A673 (cell line): ENCODE results near the gene EIF4E2. TPM values are rescaled to one million over a fixed set of nuclear protein-coding genes. Genes with fewer than 3 reads are reported as not detected.
"Not testable (repeated sequence)": the region's sequence is repeated elsewhere in the genome, so short reads cannot be mapped to it uniquely, and the experiment has no call there.

Source experiments
- BruUV-seq: library from RNA; stranded (reverse); fragments of 400-500 nt; replicated peaks from 2 replicates; lab custom pipeline; 2021; lab: Mats Ljungman, UMichigan
- CTCF ChIA-PET: fragments of 300-600 bp; sonication (Branson Sonifier 250); formaldehyde crosslinking; loops from one replicate; lab custom pipeline; 2022; ENCODE audit warnings: antibody characterized with exemption; lab: Charles Lee
- POLR2A ChIA-PET: fragments of 300-600 bp; sonication (Branson Sonifier 250); formaldehyde crosslinking; loops from one replicate; lab custom pipeline; 2022; ENCODE audit warnings: antibody characterized with exemption; ENCODE audit not compliant: low non-redundant PET; lab: Charles Lee
- DNase-seq: peaks from one replicate; pipeline ENCODE4 v3.0.0-alpha.2; 2015; ENCODE audit warnings: low spot score
- H3K27ac ChIP-seq: fragments of 200-600 bp; sonication (generic); 2 replicates; pipeline ENCODE4 v1.5.1; 2016; ENCODE audit warnings: mixed run types, low read depth, mild to moderate bottlenecking, mixed read lengths, antibody characterized with exemption, low read length; ENCODE audit not compliant: poor library complexity, severe bottlenecking
- H3K27me3 ChIP-seq: fragments of 200-600 bp; sonication (generic); replicated peaks from 2 replicates; pipeline ENCODE4 v1.6.1; 2017; ENCODE audit warnings: mixed run types, low read depth, mild to moderate bottlenecking, mixed read lengths, antibody characterized with exemption, low read length; ENCODE audit not compliant: insufficient read depth, poor library complexity
- H3K36me3 ChIP-seq: fragments of 200-600 bp; sonication (generic); 2 replicates; pipeline ENCODE4 v1.6.1; 2016; ENCODE audit warnings: mixed run types, mild to moderate bottlenecking, mixed read lengths, antibody characterized with exemption, low read length; ENCODE audit not compliant: insufficient read depth, poor library complexity, severe bottlenecking
- H3K4me1 ChIP-seq: fragments of 200-600 bp; sonication (generic); 2 replicates; pipeline ENCODE4 v1.6.1; 2017; ENCODE audit warnings: mixed run types, mild to moderate bottlenecking, mixed read lengths, antibody characterized with exemption, low read length; ENCODE audit not compliant: insufficient read depth, poor library complexity, severe bottlenecking
- H3K4me3 ChIP-seq: fragments of 200-600 bp; sonication (generic); 2 replicates; pipeline ENCODE4 v1.5.1; 2016; ENCODE audit warnings: low read depth, mixed run types, mild to moderate bottlenecking, mixed read lengths, low read length; ENCODE audit not compliant: poor library complexity, severe bottlenecking
- H3K9me3 ChIP-seq: fragments of 200-600 bp; sonication (generic); 2 replicates; pipeline ENCODE4 v1.6.1; 2016; ENCODE audit warnings: mixed run types, low read depth, mild to moderate bottlenecking, mixed read lengths, antibody characterized with exemption, low read length; ENCODE audit not compliant: poor library complexity, severe bottlenecking
- CTCF ChIP-seq: fragments of 300-800, 200-600 bp; sonication (generic); conservative IDR thresholded peaks from 2 replicates; pipeline ENCODE4 v1.5.1; 2017; ENCODE audit warnings: low read depth, mild to moderate bottlenecking, antibody characterized with exemption, low read length, moderate library complexity, mixed read lengths
- EZH2 ChIP-seq: fragments of 200-600 bp; sonication (generic); IDR thresholded peaks from 2 replicates; pipeline ENCODE4 v1.6.1; 2017; ENCODE audit warnings: borderline replicate concordance, low read depth, mild to moderate bottlenecking, mixed read lengths, antibody characterized with exemption, low read length; ENCODE audit not compliant: poor library complexity, severe bottlenecking
- intact Hi-C: fragments of 100-400 bp; cut with micrococcal nuclease; formaldehyde crosslinking; loops from one replicate; pipeline ENCODE4 v1.10.0; 2022; ENCODE audit not compliant: unreplicated experiment
- total RNA-seq: library from RNA; stranded (reverse); gene quantifications from 2 replicates; pipeline ENCODE4 v1.2.3, GENCODE V29; 2021

The EIF4E2 gene
- total RNA-seq, 1 experiment from 2014 or later: 60.8 TPM

DNA sequence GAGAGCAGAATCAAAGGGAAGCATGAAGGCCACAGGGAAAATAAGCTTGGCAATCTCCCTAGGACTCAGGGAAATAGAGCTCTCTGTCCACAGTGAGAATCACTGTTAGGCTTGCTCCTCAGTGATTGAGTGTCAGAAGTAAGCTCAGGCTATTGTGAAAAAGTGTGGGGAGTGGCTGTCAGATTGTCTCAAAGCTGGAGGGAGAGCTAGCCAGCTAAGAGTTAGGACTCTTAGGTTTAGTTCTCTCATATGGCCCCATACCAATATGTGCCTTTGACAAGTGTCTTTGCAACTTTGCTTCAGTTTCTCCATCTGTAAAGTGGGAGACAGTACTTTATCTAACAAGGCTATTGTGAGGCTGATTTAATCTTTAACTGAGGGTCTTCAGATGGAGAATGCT, 17.2 kb downstream of the EIF4E2 start:
- H3K27me3 ChIP-seq: no peaks in the 10 kb centered on the region
- H3K27ac ChIP-seq: no peak overlapping the region
- POLR2A ChIA-PET: no interaction called here
- H3K4me1 ChIP-seq: no peaks in the 10 kb centered on the region
- CTCF ChIA-PET: no interaction called here
- intact Hi-C loops: no loop called here
- peaks cover 59% of the 10 kb centered on the region for H3K36me3 ChIP-seq
- H3K9me3 ChIP-seq: no peaks in the 10 kb centered on the region
- no peak overlapping the region for H3K4me3 ChIP-seq
- DNase-seq: no peak
- TF ChIP-seq CTCF (no peak), EZH2 (no peak)
- BruUV-seq: no TSS peak

DNA sequence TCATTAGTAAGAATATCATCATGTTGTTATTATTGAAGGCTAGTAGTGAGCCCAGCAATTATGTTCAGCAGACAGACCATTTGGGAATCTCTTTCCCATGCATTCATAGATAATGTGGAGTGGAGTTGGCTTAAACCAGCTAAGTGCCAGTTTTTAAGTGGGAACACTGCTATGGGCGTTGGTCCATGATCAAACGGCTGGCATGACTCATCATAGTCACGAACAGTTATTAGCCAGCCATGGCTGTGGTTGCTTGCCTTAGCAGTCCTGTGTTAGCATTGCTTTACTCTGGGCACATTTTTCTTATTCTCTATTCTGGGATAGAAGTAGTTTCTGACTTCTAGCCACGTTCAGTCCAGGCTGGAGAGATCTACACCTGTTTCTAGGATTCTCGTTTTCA, 17.7 kb downstream of the EIF4E2 start:
- DNase-seq: peak; percentile 24
- ChIA-PET CTCF (no interaction called here), POLR2A (no interaction called here)
- Histone ChIP-seq H3K9me3 (no peaks in the 10 kb centered on the region), H3K4me3 (no peak overlapping the region), H3K27ac (no peak overlapping the region), H3K36me3 (peaks cover 57% of the 10 kb centered on the region), H3K27me3 (no peaks in the 10 kb centered on the region), H3K4me1 (no peaks in the 10 kb centered on the region)
- no TSS peak for BruUV-seq
- intact Hi-C loops: no loop called here
- TF ChIP-seq CTCF: no peak
- no peak for TF ChIP-seq EZH2

DNA sequence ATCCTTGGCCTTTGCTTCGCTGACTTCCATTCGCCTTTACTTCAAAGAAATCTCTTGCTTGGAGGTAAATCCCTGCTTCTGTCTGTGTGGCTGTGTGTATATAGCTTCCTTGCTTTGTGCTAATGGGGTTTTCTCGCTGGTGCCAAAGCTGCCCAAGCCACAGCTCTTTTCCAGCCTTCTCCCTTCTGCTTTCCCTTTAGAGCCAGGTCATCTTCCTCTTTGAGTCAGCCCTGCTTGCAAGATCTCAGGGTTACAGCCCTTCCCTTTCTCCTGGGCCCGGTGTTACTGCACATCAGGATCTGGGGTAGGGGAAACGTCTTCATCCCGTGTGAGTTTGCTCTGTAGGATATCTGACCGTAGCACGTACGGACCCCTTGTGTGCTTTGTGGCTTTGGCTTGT, 19.1 kb downstream of the EIF4E2 start:
- ChIA-PET POLR2A (no interaction called here), CTCF (no interaction called here)
- no peaks in the 10 kb centered on the region for H3K4me1 ChIP-seq
- H3K4me3 ChIP-seq: no peak overlapping the region
- no TSS peak for BruUV-seq
- no peaks in the 10 kb centered on the region for H3K27me3 ChIP-seq
- peaks cover 47% of the 10 kb centered on the region for H3K36me3 ChIP-seq
- DNase-seq: no peak
- no peak for TF ChIP-seq EZH2
- no peak for TF ChIP-seq CTCF
- intact Hi-C loops: no loop called here
- no peak overlapping the region for H3K27ac ChIP-seq
- H3K9me3 ChIP-seq: no peaks in the 10 kb centered on the region

DNA sequence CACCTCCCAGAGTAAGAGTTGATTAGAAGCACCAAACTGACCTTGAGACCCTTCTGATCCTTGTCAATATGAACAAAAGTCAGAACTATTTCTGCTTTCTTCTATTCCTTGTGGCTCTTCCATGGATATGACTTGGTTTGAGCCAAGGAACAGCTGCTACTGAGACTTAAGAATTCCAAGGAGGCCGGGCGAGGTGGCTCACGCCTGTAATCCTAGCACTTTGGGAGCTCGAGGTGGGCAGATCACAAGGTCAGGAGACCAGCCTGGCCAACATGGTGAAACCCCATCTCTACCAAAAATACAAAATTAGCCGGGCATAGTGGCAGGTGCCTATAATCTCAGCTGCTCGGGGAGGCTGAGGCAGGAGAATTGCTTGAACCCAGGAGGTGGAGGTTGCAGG, 20.0 kb downstream of the EIF4E2 start:
- H3K4me1 ChIP-seq, DNase-seq, H3K9me3 ChIP-seq, H3K27me3 ChIP-seq, CTCF ChIA-PET, H3K4me3 ChIP-seq, POLR2A ChIA-PET, H3K27ac ChIP-seq, intact Hi-C loops, BruUV-seq: not testable (repeated sequence)
- H3K36me3 ChIP-seq: peaks cover 39% of the 10 kb centered on the region
